Measurements from ENCODE around the gene ZNF768. TPM values are rescaled to one million over a fixed set of nuclear protein-coding genes. Genes with fewer than 3 reads are reported as not detected.

The ZNF768 gene
- total and polyA plus RNA-seq, 2 of the 13 experiments (the other 11 are each of a cell fraction or from before 2014, with no cell fraction given): 26.7 to 34.4 TPM

- TF ChIP-seq EEA1 (CRISPR knock-in tag; IDR thresholded peaks at IDR 0.05; ENCODE audit: borderline replicate concordance) (peak; percentile 99), ZIK1 (CRISPR knock-in tag; IDR thresholded peaks at IDR 0.05; ENCODE audit: borderline replicate concordance, low read depth) (no peak), IRF2 (CRISPR knock-in tag; IDR thresholded peaks at IDR 0.05) (peak; percentile 57), SMAD3 (CRISPR knock-in tag; IDR thresholded peaks at IDR 0.05) (peak; percentile 76; the same call in 1 of the 2 replicates), NCOA5 (CRISPR knock-in tag; IDR thresholded peaks at IDR 0.05) (no peak), ZNF570 (CRISPR knock-in tag; IDR thresholded peaks at IDR 0.05; ENCODE audit: borderline replicate concordance) (no peak), ZNF562 (CRISPR knock-in tag; IDR thresholded peaks at IDR 0.05; ENCODE audit: borderline replicate concordance) (no peak), ZSCAN20 (CRISPR knock-in tag; IDR thresholded peaks at IDR 0.05; ENCODE audit: borderline replicate concordance) (no peak; the same call in none of the 2 replicates), PRDM10 (CRISPR knock-in tag; IDR thresholded peaks at IDR 0.05; ENCODE audit: low read depth) (peak; percentile 54; the same call in 1 of the 2 replicates), MATR3 (CRISPR knock-in tag; IDR thresholded peaks at IDR 0.05) (0 out of 2 replicates have a peak, but pooled peaks have one; percentile 43), THYN1 (CRISPR knock-in tag; IDR thresholded peaks at IDR 0.05; ENCODE audit: borderline replicate concordance, low read depth) (peak; percentile 71), RFX1 (IDR thresholded peaks at IDR 0.05) (no peak), NCOA2 (CRISPR knock-in tag; IDR thresholded peaks at IDR 0.05) (peak; percentile 52; the same call in 1 of the 2 replicates), KDM6A (CRISPR knock-in tag; IDR thresholded peaks at IDR 0.05; ENCODE audit: low read depth) (0 out of 2 replicates have a peak, but pooled peaks have one; percentile 10), ZNF615 (CRISPR knock-in tag; IDR thresholded peaks at IDR 0.05; ENCODE audit: borderline replicate concordance) (no peak), AKAP8 (CRISPR knock-in tag; IDR thresholded peaks at IDR 0.05) (peak; percentile 96), POGZ (CRISPR knock-in tag; IDR thresholded peaks at IDR 0.05) (peak; percentile 75)
- TF ChIP-seq, protein P1, sequence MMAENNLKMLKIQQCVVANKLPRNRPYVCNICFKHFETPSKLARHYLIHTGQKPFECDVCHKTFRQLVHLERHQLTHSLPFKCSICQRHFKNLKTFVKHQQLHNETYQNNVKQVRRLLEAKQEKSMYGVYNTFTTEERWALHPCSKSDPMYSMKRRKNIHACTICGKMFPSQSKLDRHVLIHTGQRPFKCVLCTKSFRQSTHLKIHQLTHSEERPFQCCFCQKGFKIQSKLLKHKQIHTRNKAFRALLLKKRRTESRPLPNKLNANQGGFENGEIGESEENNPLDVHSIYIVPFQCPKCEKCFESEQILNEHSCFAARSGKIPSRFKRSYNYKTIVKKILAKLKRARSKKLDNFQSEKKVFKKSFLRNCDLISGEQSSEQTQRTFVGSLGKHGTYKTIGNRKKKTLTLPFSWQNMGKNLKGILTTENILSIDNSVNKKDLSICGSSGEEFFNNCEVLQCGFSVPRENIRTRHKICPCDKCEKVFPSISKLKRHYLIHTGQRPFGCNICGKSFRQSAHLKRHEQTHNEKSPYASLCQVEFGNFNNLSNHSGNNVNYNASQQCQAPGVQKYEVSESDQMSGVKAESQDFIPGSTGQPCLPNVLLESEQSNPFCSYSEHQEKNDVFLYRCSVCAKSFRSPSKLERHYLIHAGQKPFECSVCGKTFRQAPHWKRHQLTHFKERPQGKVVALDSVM (CRISPR knock-in tag; IDR thresholded peaks at IDR 0.05): peak; percentile 53
- TF ChIP-seq, protein P2, sequence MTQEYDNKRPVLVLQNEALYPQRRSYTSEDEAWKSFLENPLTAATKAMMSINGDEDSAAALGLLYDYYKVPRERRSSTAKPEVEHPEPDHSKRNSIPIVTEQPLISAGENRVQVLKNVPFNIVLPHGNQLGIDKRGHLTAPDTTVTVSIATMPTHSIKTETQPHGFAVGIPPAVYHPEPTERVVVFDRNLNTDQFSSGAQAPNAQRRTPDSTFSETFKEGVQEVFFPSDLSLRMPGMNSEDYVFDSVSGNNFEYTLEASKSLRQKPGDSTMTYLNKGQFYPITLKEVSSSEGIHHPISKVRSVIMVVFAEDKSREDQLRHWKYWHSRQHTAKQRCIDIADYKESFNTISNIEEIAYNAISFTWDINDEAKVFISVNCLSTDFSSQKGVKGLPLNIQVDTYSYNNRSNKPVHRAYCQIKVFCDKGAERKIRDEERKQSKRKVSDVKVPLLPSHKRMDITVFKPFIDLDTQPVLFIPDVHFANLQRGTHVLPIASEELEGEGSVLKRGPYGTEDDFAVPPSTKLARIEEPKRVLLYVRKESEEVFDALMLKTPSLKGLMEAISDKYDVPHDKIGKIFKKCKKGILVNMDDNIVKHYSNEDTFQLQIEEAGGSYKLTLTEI (CRISPR knock-in tag; conservative IDR thresholded peaks at IDR 0.05): no peak
- TF ChIP-seq, protein P3, sequence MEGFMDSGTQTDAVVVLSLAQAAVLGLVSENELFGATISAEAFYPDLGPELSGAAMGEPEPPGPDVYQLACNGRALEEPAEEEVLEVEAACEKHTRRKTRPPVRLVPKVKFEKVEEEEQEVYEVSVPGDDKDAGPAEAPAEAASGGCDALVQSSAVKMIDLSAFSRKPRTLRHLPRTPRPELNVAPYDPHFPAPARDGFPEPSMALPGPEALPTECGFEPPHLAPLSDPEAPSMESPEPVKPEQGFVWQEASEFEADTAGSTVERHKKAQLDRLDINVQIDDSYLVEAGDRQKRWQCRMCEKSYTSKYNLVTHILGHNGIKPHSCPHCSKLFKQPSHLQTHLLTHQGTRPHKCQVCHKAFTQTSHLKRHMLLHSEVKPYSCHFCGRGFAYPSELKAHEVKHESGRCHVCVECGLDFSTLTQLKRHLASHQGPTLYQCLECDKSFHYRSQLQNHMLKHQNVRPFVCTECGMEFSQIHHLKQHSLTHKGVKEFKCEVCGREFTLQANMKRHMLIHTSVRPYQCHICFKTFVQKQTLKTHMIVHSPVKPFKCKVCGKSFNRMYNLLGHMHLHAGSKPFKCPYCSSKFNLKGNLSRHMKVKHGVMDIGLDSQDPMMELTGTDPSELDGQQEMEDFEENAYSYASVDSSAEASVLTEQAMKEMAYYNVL (CRISPR knock-in tag; IDR thresholded peaks at IDR 0.05; ENCODE audit: borderline replicate concordance): no peak
Observed at GRCh38 chr16:30534368-30535105, 8.2 kb upstream of the ZNF768 start, which contains the start of gene ZNF747 (continued).

Data from HepG2 (cell line).